Limb (tissue), 2 donors: ENCODE data around the gene OTOS.
A peak's percentile ranks its signal among the peaks of the same experiment; 100 is the strongest.

ENCODE experiments used
- DNase-seq, 2 donors: peaks; one replicate each; pipeline ENCODE4 v3.0.0-alpha.2; 2016; ENCODE audit errors: extremely low spot score in 2 of 2

The OTOS gene

DNA sequence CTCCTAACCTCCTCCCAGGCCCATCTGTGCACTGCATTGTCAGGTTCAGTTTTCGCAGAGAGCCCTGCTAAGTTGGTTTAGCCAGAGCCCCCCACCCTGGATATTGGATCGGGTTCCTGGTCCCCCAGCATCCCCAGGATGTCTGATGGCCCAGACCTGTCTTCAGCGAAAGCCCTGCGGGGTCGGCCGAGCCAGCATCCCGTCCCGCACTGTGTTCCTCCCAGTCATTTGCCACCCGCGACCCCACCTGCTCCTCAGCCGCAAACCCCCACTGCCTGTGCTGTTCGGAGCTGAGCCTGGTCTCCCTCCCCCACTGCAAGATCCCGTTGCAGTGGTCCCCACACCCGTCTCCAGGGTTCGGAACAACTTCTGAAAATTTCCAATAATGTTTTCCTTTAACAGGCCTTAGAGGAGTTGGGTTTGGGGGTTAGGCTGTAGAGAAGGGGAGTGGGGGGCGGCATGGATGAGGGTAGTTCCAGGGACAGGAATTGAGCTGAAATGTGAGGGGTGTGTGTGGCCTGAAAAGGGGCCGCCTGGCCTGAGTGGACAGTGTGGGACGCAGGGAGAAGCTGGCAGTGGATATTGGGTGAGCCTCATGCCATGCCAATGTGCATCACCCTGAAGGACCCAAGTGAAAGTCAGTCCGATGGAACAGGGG, 2.7 kb downstream of the OTOS start:
- DNase-seq, result no peak

DNA sequence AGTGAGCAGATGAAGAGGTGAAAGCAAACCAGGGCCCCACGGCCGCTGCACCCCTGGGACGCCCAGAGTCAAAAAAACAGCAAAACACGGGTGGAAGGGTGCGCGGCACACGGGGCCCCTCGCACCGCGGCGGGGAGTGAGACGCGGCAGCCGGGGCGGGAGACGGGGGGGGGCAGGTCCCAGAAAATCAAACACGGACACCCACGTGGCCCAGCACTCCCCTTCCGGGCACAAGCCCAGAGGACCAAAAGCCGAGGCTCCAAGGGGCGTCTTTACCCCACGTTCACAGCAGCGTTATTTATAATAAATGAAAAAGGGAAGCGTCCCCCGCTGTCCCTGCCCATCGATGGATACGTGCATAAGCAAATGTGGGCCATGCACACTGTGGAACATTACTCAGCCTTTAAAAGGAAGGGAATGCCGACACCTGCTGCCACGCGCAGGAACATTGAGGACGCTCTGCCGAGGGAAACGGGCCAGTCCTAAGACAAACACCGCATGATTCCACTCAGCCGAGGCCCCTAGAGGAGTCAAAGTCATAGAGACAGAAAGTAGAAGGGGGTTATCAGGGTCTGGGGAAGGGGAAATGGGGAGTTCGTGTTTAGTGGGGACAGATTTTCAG, 3.7 kb downstream of the OTOS start:
- no peak for DNase-seq

GRCh38 chr2:240136013-240136670, 4.3 kb downstream of the OTOS start, which contains the start of gene COPS9:
Gene COPS9 (minus strand): TSS chr2:240136305. CDS start chr2:240136284, 21 bp downstream.
- peak; percentile 84 to 94 for DNase-seq

GRCh38 chr2:240135706-240136012, 4.8 kb downstream of the OTOS start:
- no peak for DNase-seq

DNA sequence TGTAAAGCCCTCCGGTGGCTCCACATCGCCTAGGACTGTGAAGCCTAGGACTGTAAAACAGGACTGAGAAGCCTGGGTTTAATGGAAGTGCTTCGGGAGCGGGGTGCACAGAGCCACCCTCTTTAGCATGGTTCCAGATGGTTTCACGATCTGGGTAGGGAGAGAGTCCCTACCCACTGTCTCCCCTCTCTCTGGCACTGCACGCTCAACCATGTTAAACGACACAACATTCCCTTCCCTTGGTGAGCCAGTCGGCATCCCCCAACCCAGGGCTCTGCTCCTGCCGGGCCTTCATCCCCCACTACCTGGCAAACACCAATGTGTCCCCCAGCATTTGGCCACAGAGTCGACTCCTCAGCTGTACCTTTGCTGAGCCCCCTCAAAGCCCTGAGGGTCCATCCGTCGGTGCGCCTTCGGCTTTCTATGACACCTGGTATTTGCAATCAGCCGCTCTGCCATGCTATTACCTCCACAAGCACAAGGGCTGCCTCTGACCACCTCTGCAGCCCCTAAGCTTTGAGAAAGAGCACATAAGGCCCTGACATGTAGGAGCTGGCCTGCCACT, 5.4 kb downstream of the OTOS start:
- no peak for DNase-seq

GRCh38 chr2:240134466-240134865, 6.0 kb downstream of the OTOS start:
- no peak for DNase-seq

DNA sequence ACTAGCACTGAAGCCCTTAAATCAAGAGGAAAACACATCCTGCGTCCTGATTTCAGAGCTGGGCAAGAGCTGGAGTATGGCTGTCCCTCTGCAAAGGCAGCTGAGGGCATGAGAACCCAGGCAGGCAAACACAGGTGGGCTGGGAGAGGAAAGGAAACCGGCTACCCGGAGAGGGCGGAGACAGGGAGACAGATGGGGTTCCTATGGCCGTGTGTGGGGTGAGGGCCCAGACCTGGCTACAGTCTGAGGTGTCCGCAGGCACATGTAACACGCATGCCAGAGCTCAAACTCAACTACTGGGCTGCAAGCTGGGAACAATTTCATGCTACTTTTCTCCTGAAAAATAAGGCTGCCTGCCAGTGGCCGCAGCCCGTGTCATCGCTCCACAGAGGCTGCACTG, 7.1 kb downstream of the OTOS start:
- no peak for DNase-seq

- DNase-seq, result no peak
These were observed 7.8 kb downstream of the OTOS start for GRCh38 chr2:240132651-240132980.

GRCh38 chr2:240131941-240132650, 8.4 kb downstream of the OTOS start:
- no peak for DNase-seq

- no peak for DNase-seq
These were observed 9.2 kb downstream of the OTOS start for GRCh38 chr2:240131296-240131695.

DNA sequence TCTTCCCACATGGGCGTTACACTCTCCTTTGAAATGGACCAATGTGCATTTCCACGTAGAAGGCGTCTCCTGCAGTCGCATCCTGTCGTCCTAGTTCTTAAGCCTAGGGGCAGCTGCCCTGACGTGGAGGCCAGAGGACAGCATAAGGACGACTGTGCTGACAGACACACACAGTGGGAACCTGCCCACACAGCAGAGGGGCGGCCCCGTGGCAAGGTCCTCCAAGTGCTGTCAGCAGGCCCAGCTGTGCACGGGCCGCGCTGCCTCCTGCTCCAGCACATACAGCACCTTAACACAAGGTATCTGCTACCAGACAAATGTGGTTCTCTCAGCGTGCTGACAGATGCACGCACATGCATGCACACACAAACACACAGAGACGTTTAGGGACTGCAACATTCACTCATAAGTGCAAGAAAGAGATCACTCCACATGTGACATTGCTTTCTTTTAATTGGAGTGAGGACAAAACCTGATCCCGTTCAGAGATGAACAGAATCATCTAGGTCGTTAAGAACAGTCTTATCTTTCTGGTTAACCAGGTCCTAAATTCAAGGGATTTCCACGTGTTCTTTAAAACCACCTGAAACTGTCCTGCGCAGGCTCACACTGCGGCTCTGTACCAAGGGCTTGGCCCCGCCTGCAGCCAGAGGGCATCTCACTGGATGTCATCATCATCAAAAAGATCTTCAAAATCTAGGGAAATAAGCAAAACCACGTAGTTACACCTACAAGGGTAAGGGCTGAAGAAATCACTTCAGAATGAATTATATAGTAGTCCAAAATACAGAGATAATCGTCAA, 9.9 kb downstream of the OTOS start:
- DNase-seq, result no peak

- DNase-seq, result no peak
These were observed 10.6 kb downstream of the OTOS start for GRCh38 chr2:240129731-240130392.

DNA sequence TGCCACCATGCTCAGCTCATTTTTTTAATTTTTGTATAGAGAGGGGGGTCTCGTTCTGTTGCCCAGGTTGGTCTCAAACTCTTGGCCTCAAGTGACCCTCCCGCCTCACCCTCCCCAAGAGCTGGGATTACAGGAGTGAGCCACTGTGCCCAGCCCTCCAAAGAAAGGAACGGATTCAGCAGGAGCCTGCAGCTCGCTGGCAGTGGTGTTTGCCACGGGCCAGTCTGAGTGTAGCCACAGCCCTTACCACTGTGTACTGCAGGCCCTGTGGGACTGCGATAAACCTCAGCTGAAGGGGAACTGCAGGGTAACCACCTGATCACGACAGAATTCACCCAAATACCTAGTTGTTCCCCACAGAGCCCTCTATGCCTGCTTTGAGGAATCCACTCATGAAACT, 11.1 kb downstream of the OTOS start:
- DNase-seq, result no peak

- DNase-seq, result no peak
These were observed 11.8 kb downstream of the OTOS start for GRCh38 chr2:240128608-240129145.

GRCh38 chr2:240127911-240128607, 12.4 kb downstream of the OTOS start:
- no peak for DNase-seq

DNA sequence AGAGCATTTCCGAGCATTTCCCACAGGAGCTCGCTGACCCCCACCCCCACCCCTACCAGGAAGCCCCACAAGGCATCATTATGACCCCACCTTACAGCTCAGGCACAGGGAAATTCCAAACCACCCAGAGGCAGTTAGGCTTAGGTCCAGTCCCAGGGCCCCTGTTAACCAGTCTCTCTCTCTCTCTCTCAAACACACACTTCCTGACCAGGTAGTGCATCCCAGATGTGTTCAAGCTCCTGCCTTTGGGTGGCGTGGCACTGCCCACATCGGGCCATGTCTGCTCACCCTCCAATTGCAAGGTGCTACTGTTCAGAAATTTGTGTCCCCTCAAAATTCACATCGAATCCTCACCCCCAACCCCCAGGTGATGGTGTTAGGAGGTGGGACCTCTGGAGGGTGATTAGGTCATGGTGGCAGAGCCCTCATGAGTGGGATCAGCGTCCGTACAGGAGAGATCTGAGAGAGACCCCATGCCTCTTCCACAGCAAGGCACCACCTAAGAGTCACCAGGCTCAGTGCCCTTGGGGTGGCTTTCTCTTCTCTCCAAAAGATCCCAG, 13.2 kb downstream of the OTOS start:
- DNase-seq, result no peak

GRCh38 chr2:240126731-240127130, 13.7 kb downstream of the OTOS start:
- no peak for DNase-seq

DNA sequence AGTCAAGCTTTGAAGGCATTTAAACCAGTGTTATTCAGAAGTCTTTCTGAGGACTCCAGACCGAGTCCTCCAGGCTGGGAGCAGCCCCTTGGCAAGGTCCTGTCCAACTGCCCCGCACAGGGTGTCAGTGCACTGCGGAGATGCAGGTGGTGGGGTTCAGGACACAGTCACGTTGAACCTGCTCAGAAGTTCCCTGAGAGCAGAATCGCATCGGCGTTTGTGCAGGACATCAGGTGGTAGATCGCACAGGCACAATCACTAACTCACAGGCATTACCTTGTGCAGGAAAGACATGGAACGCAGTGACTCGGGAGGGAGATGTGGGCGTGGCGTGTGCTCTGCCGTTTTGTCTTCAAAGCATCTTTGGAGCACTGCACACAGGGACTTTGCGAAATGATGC, 14.7 kb downstream of the OTOS start:
- no peak for DNase-seq

DNA sequence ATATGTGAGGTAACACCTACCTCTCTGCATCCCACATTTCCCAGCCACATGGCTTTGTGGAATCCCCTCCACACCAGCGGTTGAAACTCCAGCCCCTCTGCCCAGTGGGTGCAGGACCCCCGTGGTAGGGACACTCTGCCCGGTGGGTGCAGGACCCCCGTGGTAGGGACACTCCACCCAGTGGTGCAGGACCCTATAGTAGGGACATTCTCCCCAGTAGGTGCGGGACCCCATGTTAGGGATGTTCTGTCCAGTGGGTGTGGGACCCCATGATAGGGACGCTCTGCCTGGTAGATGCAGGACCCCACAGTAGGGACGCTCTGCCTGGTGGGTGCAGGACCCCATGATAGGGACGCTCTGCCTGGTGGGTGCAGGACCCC, 15.8 kb downstream of the OTOS start:
- DNase-seq, result no peak
